Osteoblast (primary cell): ENCODE results near the gene TGDS. TPM values are rescaled to one million over a fixed set of nuclear protein-coding genes. Genes with fewer than 3 reads are reported as not detected.

Experiments
- DNase-seq: peaks from one replicate; pipeline ENCODE4 v3.0.0; 2011; ENCODE audit warnings: low spot score, mixed read lengths; ENCODE audit not compliant: insufficient read length; ENCODE audit errors: missing footprints
- H2AFZ ChIP-seq: 2 replicates; pipeline ENCODE4 v1.6.0; 2011; ENCODE audit warnings: mild to moderate bottlenecking, low read length
- H3K27ac ChIP-seq: 2 replicates; pipeline ENCODE4 v1.5.1; 2011; ENCODE audit warnings: mild to moderate bottlenecking, low read depth, low read length, moderate library complexity
- H3K27me3 ChIP-seq: 2 replicates; pipeline ENCODE4 v1.6.0; 2012; ENCODE audit warnings: mild to moderate bottlenecking, control low read depth, inconsistent platforms, low read length, moderate library complexity; ENCODE audit not compliant: insufficient read depth
- H3K36me3 ChIP-seq: 2 replicates; pipeline ENCODE4 v1.5.1; 2011; ENCODE audit warnings: mild to moderate bottlenecking, low read length, control low read depth, moderate library complexity; ENCODE audit not compliant: insufficient read depth
- H3K4me1 ChIP-seq: 2 replicates; pipeline ENCODE4 v1.5.1; 2011; ENCODE audit warnings: mild to moderate bottlenecking, low read length, control low read depth, moderate library complexity; ENCODE audit not compliant: insufficient read depth
- H3K4me2 ChIP-seq: 2 replicates; pipeline ENCODE4 v1.6.0; 2011; ENCODE audit warnings: mild to moderate bottlenecking, low read length; ENCODE audit not compliant: insufficient read depth
- H3K4me3 ChIP-seq: fragments of 200-600 bp; sonication (generic); 3 replicates; pipeline ENCODE4 v1.5.1; 2012; ENCODE audit warnings: mild to moderate bottlenecking, low read length, inconsistent platforms; ENCODE audit not compliant: insufficient read depth
- H3K79me2 ChIP-seq: 2 replicates; pipeline ENCODE4 v1.6.0; 2012; ENCODE audit warnings: mild to moderate bottlenecking, low read length, control low read depth, inconsistent platforms; ENCODE audit not compliant: insufficient read depth
- H3K9me3 ChIP-seq: 2 replicates; pipeline ENCODE4 v1.5.1; 2011; ENCODE audit warnings: low read depth, low read length, control low read depth
- H4K20me1 ChIP-seq: 2 replicates; pipeline ENCODE4 v1.6.0; 2012; ENCODE audit warnings: mild to moderate bottlenecking, low read length, control low read depth; ENCODE audit not compliant: insufficient read depth
- total RNA-seq: library from RNA; depleted of rRNA; stranded (reverse); fragments of >200 nt; gene quantifications from 2 replicates; pipeline ENCODE4 v1.2.3, GENCODE V29; 2012
- TF ChIP-seq, protein P1 (sequence below): IDR thresholded peaks from 2 replicates; pipeline ENCODE4 v1.5.1; 2011; ENCODE audit warnings: mild to moderate bottlenecking, low read depth, low read length, moderate library complexity; ENCODE audit errors: extremely low read depth

The TGDS gene
- total RNA-seq, 1 donor = 11.9 TPM

DNA sequence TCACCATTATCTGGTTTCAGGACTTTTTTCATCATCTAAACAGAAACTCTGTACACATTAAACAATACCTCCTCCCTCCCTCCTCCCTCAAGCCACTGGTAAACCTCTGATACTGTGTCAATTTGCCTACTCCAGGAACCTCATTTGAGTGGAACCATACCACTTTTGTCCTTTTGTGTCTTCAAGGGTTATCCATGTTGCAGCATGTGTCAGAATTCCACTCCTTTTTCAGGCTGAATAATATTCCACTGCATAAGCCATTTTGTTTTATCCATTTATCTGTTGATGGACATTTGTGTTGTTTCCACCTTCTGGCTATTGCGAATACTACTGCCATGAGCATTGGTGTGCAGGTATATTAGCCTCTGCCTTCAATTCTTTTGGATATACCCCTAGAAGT is 27.5 kb downstream of the TGDS start:
- Histone ChIP-seq H3K27me3 (no peaks in the 10 kb centered on the region), H3K4me1 (no peaks in the 10 kb centered on the region), H3K4me3 (no peak overlapping the region), H3K9me3 (no peaks in the 10 kb centered on the region), H4K20me1 (no peaks in the 10 kb centered on the region), H2AFZ (no peak overlapping the region), H3K36me3 (peaks cover 32% of the 10 kb centered on the region), H3K79me2 (no peaks in the 10 kb centered on the region), H3K27ac (no peak overlapping the region), H3K4me2 (no peak overlapping the region)
- TF ChIP-seq, protein P1, sequence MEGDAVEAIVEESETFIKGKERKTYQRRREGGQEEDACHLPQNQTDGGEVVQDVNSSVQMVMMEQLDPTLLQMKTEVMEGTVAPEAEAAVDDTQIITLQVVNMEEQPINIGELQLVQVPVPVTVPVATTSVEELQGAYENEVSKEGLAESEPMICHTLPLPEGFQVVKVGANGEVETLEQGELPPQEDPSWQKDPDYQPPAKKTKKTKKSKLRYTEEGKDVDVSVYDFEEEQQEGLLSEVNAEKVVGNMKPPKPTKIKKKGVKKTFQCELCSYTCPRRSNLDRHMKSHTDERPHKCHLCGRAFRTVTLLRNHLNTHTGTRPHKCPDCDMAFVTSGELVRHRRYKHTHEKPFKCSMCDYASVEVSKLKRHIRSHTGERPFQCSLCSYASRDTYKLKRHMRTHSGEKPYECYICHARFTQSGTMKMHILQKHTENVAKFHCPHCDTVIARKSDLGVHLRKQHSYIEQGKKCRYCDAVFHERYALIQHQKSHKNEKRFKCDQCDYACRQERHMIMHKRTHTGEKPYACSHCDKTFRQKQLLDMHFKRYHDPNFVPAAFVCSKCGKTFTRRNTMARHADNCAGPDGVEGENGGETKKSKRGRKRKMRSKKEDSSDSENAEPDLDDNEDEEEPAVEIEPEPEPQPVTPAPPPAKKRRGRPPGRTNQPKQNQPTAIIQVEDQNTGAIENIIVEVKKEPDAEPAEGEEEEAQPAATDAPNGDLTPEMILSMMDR = no peak
- DNase-seq = no peak

DNA sequence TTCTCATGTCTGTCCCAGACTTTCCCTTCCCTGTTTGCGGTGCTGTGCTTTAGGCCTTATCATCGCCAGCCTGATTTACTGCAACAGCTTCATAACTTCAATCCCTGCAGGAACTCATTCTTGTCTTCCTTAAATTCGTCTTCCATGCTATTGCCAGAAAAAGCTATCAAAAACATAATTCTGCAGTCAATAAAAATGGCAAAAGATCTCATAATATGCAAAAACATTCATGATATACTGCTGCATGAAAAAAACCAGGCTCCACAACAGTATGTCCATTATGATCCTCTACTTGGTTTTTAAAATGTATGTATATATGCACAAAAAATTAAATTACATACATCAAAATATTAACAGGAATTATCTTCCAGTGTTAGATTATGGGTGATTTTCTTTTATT is 28.4 kb downstream of the TGDS start:
- H3K27ac ChIP-seq = no peak overlapping the region
- DNase-seq = no peak
- H3K27me3 ChIP-seq = no peaks in the 10 kb centered on the region
- TF ChIP-seq, protein P1 = no peak
- H2AFZ ChIP-seq = no peak overlapping the region
- no peaks in the 10 kb centered on the region for H3K9me3 ChIP-seq
- H3K36me3 ChIP-seq = peaks cover 23% of the 10 kb centered on the region
- H3K79me2 ChIP-seq = no peaks in the 10 kb centered on the region
- H4K20me1 ChIP-seq = no peaks in the 10 kb centered on the region
- H3K4me2 ChIP-seq = no peak overlapping the region
- H3K4me1 ChIP-seq = no peaks in the 10 kb centered on the region
- H3K4me3 ChIP-seq = no peak overlapping the region

GRCh38 chr13:94561126-94561525 is 34.8 kb downstream of the TGDS start:
- Histone ChIP-seq H3K79me2 (no peaks in the 10 kb centered on the region), H3K36me3 (no peaks in the 10 kb centered on the region), H4K20me1 (no peaks in the 10 kb centered on the region), H3K4me1 (no peaks in the 10 kb centered on the region), H3K27ac (no peak overlapping the region), H3K27me3 (no peaks in the 10 kb centered on the region), H3K4me3 (no peak overlapping the region), H2AFZ (no peak overlapping the region), H3K4me2 (no peak overlapping the region), H3K9me3 (no peaks in the 10 kb centered on the region)
- TF ChIP-seq, protein P1 = no peak
- no peak for DNase-seq

GRCh38 chr13:94560116-94560515 is 35.8 kb downstream of the TGDS start:
- DNase-seq = no peak
- TF ChIP-seq, protein P1 = no peak
- Histone ChIP-seq H3K9me3 (no peaks in the 10 kb centered on the region), H3K36me3 (no peaks in the 10 kb centered on the region), H3K27me3 (no peaks in the 10 kb centered on the region), H3K4me3 (no peak overlapping the region), H3K27ac (no peak overlapping the region), H3K79me2 (no peaks in the 10 kb centered on the region), H3K4me2 (no peak overlapping the region), H2AFZ (no peak overlapping the region), H4K20me1 (no peaks in the 10 kb centered on the region), H3K4me1 (no peaks in the 10 kb centered on the region)
